H1 (cell line): ENCODE results near the gene NAA25. TPM values are rescaled to one million over a fixed set of nuclear protein-coding genes. Genes with fewer than 3 reads are reported as not detected.

Source experiments
- GABPA ChIP-seq: IDR thresholded peaks from 2 replicates; pipeline ENCODE4 v1.6.1; 2011; ENCODE audit warnings: mild to moderate bottlenecking, low read length, moderate library complexity, borderline replicate concordance; ENCODE audit not compliant: insufficient read depth
- KDM5A ChIP-seq: fragments of 200-600 bp; IDR thresholded peaks from 2 replicates; pipeline ENCODE4 v1.7.1; 2012; ENCODE audit warnings: mild to moderate bottlenecking, low read length, inconsistent platforms, mixed read lengths
- RNF2 ChIP-seq: fragments of 200-900, 300-1000 bp; sonication (generic); IDR thresholded peaks from 2 replicates; pipeline ENCODE4 v1.7.1; 2016; ENCODE audit warnings: borderline replicate concordance, low read depth, mild to moderate bottlenecking, antibody characterized with exemption, low read length; ENCODE audit not compliant: poor library complexity, severe bottlenecking; ENCODE audit errors: missing control alignments
- SIX5 ChIP-seq: IDR thresholded peaks from 2 replicates; pipeline ENCODE4 v1.6.1; 2011; ENCODE audit warnings: mild to moderate bottlenecking, low read depth, low read length
- polyA plus RNA-seq, 7 experiments: library from polyadenylated mRNA; depleted of rRNA in 3 of 7; stranded (reverse) in 5 of 7; unstranded in 2 of 7; fragments of >200 nt in 5 of 7; fragments of 200-250 nt in 2 of 7; gene quantifications; 1 replicate in 5 of 7; 2 replicates in 1 of 7; 4 replicates in 1 of 7; pipeline versions ENCODE4 v1.2.1 to v1.2.3, GENCODE V29; 2011 to 2013; ENCODE audit warnings: missing spikeins in 2 of 7, mixed read lengths in 2 of 7
- total RNA-seq: library from RNA; stranded (reverse); fragmentation: NEBNext Ultra II Directional; extraction: Animal tissue kit (Norgen Biotek cat#: 25700); gene quantifications from 2 replicates; pipeline ENCODE4 v1.2.1, GENCODE V29; 2021
- TF ChIP-seq, protein P1 (sequence below): fragments of 300-600 bp; sonication (generic); IDR thresholded peaks from 2 replicates; pipeline ENCODE4 v1.7.1; 2012; ENCODE audit warnings: low read length, moderate library complexity, mild to moderate bottlenecking, inconsistent platforms; ENCODE audit not compliant: insufficient replicate concordance

NAA25 gene
- total and polyA plus RNA-seq, 2 of the 8 experiments (the other 6 are each of a cell fraction or from before 2014, with no cell fraction given), result 10.8 to 60.3 TPM

DNA sequence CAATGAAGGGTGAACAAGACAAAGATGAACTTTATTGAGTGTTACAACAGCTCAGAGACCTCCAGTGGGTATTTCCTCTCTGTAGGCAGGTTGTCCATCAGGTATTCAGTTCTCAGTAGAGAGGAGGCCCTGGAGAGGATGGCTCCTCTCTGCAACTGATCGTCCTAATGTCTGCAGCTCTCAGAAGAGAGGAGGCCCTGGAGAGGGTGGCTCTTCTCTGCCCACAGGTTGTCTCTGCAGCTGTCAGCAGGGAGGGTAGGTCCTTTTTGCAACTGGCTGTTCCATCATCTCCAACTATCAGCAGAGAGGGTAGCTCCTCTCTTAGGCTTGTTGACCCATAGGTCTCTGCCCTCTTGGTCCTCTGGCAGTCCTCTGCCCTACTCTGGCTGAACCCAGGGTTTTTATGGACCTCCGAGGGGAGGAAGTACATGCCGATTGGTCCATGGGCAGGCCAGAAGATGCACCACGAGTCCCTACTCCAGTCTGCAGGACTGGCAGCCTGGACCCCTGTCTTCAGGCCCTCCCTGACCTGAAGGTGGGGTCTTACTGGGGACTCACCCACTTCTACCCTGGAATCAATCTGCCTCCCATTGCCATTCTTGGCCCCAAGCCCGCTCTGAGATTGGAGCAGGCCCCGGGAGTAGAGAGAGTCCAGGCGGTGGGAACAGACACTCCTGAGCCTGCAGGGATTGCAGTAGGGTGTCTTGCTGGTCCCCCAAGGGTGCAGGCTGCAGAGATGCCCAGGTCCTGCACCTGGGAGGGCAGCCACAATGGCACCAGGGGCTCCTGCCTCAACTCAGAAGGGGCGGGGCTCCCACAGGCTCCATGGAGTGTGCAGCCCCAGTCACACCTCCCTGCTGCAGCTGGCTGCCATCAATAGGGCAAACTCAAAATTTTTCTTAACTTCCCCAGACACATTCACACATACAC, 97.9 kb downstream of the NAA25 start (continued):
- TF ChIP-seq, protein P1, sequence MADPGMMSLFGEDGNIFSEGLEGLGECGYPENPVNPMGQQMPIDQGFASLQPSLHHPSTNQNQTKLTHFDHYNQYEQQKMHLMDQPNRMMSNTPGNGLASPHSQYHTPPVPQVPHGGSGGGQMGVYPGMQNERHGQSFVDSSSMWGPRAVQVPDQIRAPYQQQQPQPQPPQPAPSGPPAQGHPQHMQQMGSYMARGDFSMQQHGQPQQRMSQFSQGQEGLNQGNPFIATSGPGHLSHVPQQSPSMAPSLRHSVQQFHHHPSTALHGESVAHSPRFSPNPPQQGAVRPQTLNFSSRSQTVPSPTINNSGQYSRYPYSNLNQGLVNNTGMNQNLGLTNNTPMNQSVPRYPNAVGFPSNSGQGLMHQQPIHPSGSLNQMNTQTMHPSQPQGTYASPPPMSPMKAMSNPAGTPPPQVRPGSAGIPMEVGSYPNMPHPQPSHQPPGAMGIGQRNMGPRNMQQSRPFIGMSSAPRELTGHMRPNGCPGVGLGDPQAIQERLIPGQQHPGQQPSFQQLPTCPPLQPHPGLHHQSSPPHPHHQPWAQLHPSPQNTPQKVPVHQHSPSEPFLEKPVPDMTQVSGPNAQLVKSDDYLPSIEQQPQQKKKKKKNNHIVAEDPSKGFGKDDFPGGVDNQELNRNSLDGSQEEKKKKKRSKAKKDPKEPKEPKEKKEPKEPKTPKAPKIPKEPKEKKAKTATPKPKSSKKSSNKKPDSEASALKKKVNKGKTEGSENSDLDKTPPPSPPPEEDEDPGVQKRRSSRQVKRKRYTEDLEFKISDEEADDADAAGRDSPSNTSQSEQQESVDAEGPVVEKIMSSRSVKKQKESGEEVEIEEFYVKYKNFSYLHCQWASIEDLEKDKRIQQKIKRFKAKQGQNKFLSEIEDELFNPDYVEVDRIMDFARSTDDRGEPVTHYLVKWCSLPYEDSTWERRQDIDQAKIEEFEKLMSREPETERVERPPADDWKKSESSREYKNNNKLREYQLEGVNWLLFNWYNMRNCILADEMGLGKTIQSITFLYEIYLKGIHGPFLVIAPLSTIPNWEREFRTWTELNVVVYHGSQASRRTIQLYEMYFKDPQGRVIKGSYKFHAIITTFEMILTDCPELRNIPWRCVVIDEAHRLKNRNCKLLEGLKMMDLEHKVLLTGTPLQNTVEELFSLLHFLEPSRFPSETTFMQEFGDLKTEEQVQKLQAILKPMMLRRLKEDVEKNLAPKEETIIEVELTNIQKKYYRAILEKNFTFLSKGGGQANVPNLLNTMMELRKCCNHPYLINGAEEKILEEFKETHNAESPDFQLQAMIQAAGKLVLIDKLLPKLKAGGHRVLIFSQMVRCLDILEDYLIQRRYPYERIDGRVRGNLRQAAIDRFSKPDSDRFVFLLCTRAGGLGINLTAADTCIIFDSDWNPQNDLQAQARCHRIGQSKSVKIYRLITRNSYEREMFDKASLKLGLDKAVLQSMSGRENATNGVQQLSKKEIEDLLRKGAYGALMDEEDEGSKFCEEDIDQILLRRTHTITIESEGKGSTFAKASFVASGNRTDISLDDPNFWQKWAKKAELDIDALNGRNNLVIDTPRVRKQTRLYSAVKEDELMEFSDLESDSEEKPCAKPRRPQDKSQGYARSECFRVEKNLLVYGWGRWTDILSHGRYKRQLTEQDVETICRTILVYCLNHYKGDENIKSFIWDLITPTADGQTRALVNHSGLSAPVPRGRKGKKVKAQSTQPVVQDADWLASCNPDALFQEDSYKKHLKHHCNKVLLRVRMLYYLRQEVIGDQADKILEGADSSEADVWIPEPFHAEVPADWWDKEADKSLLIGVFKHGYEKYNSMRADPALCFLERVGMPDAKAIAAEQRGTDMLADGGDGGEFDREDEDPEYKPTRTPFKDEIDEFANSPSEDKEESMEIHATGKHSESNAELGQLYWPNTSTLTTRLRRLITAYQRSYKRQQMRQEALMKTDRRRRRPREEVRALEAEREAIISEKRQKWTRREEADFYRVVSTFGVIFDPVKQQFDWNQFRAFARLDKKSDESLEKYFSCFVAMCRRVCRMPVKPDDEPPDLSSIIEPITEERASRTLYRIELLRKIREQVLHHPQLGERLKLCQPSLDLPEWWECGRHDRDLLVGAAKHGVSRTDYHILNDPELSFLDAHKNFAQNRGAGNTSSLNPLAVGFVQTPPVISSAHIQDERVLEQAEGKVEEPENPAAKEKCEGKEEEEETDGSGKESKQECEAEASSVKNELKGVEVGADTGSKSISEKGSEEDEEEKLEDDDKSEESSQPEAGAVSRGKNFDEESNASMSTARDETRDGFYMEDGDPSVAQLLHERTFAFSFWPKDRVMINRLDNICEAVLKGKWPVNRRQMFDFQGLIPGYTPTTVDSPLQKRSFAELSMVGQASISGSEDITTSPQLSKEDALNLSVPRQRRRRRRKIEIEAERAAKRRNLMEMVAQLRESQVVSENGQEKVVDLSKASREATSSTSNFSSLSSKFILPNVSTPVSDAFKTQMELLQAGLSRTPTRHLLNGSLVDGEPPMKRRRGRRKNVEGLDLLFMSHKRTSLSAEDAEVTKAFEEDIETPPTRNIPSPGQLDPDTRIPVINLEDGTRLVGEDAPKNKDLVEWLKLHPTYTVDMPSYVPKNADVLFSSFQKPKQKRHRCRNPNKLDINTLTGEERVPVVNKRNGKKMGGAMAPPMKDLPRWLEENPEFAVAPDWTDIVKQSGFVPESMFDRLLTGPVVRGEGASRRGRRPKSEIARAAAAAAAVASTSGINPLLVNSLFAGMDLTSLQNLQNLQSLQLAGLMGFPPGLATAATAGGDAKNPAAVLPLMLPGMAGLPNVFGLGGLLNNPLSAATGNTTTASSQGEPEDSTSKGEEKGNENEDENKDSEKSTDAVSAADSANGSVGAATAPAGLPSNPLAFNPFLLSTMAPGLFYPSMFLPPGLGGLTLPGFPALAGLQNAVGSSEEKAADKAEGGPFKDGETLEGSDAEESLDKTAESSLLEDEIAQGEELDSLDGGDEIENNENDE, result no peak
- TF ChIP-seq KDM5A (no peak), RNF2 (no peak), SIX5 (no peak), GABPA (no peak)
- TF ChIP-seq, all 59 proteins: peak for 0
